GM19043 (cell line): ENCODE measurements around the gene REM2.

ENCODE experiments used
- ATAC-seq: cut with Tn5 transposase; IDR thresholded peaks from one replicate; pipeline ENCODE4 v1.9.1; 2021; ENCODE audit warnings: low read depth; ENCODE audit not compliant: unreplicated experiment

REM2 gene

DNA sequence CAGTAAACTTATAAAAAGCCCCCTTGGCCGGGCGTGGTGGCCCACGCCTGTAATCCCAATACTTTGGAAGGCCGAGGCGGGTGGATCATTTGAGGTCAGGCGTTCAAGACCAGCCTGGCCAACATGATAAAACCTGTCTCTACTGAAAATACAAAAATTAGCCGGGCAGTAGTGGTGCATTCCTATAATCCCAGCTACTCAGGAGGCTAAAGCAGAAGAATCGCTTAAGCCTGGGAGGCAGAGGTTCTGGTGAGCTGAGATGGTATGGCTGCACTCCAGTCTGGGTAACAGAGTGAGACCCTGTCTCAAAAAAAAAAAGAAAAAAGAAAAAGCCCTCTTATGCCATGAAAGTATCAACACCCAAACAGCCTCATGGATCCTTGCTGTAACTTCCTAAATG is 42.5 kb downstream of the REM2 start:
- no peak for ATAC-seq

GRCh38 chr14:22926316-22926715 is 43.3 kb downstream of the REM2 start:
- ATAC-seq, result no peak

- no peak for ATAC-seq
Observed at GRCh38 chr14:22928237-22929103, 45.4 kb downstream of the REM2 start.

GRCh38 chr14:22929104-22929960 is 46.3 kb downstream of the REM2 start, which contains the start of gene PRMT5:
Gene PRMT5 (minus strand): TSS chr14:22929376. CDS start chr14:22929361, 15 bp downstream.
- peak; percentile 93 for ATAC-seq

DNA sequence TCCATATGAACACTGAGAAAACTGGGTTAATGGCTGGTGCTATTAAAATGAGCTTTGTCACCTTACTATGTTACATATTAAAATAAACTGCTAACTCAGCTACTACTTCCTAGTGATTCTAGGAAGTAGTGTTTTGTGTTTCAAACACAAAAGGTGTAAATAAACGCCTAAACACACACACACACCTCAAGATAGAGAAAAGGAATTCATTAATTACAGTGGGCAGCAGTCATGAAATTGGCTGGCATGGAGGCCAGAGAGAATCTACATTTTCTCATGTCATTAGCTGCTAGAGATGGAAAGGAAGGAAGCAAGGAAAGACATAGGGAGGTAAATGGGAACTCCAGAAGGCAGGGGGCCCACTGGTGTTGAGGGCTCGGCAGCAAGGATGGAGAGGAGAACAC is 46.9 kb downstream of the REM2 start:
- ATAC-seq, result no peak

DNA sequence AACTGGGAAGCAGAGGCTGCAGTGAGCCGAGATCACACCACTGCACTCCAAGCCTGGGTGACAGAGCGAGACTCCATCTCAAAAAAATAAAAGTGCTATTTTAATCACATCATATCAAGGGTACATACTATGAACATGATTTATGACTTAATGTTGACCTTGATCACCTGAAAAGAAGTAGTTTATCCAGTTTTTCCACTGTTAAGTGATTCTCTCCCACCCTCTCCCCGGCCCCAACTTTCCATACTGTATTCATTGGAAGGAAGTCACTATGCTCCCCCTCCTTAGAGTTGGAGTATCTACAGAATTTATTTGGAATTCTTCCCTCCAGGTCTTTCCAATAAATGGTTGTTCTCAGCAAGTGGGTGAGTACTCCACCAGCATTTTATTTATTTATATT is 49.1 kb downstream of the REM2 start:
- no peak for ATAC-seq

DNA sequence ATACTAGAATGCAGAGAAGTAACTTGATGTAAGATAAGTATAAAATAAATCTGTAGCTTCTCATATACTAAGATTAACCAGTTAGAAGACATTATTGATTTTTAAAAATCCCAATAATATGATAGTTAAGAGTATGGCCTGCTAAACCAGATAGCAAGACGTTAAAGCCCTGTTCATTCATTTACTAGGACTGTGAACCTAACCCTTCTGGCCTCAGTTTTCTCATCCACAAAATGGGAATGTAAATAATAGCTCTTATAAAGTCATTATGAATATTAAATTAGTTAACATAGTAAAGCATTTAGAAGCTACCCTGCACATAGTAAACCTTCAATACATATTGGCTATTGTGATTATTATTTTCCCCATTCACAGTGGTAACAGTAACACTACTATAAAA is 52.1 kb downstream of the REM2 start:
- ATAC-seq, result no peak
